Measurements from ENCODE around the gene CCNT1. TPM values are rescaled to one million over a fixed set of nuclear protein-coding genes. Genes with fewer than 3 reads are reported as not detected.
"Not testable (repeated sequence)": the region's sequence is repeated elsewhere in the genome, so short reads cannot be mapped to it uniquely, and the experiment has no call there.

CCNT1 gene
- polyA plus RNA-seq, 3 donors = 2.3 to 8.3 (median 4.4) TPM

- Mint-ChIP-seq H3K4me3 (peak overlapping the region in 1 of 2 donors; percentile 96), H3K9me3 (peaks cover 0 to 2% (median 0%) of the 10 kb centered on the region in 7 donors), H3K27ac (no peak overlapping the region), H3K27me3 (ENCODE audit: low read depth in 3 of 3) (peaks cover 2 to 12% (median 3%) of the 10 kb centered on the region in 3 donors), H3K4me1 (peaks cover 42% of the 10 kb centered on the region), H3K36me3 (peaks cover 16 to 17% of the 10 kb centered on the region in 2 donors)
- intact Hi-C loops (cut with micrococcal nuclease) = loop anchor here in 1 of 2 donors (2.0 kb wide), 1 partner anchor 34 kb away; the partner anchor contains the start of gene CCNT1
- H3K36me3 ChIP-seq (replicated peaks in 1 of 2; ENCODE audit: control insufficient read depth in 1 of 2, insufficient read depth in 2 of 2, low read length in 2 of 2) = peaks cover 0 to 14% of the 10 kb centered on the region in 2 donors
- H3K4me1 ChIP-seq (ENCODE audit: control insufficient read depth in 1 of 2, insufficient read depth in 2 of 2, low read length in 2 of 2) = peaks cover 35 to 38% of the 10 kb centered on the region in 2 donors
- H3K27ac ChIP-seq (ENCODE audit: low read depth in 1 of 2, low read length in 2 of 2) = no peak overlapping the region
- TF ChIP-seq CTCF (IDR thresholded peaks at IDR 0.05) = no peak
- DNase-seq = no peak
- no peaks in the 10 kb centered on the region for H3K27me3 ChIP-seq (ENCODE audit: control insufficient read depth in 2 of 2, insufficient read depth in 2 of 2, low read length in 2 of 2)
- H3K79me2 ChIP-seq (ENCODE audit: insufficient read depth, low read length) = peaks cover 41% of the 10 kb centered on the region
- H2AFZ ChIP-seq (ENCODE audit: insufficient read depth, low read depth, low read length, poor library complexity, severe bottlenecking) = peak overlapping the region; percentile 89
- no CpG with 5 or more reads among the region's 2 CpGs for WGBS (ENCODE audit: insufficient coverage)
- H3K4me3 ChIP-seq (replicated peaks in 1 of 3; ENCODE audit: low read depth in 2 of 3, low read length in 3 of 3) = peak overlapping the region; percentile 67 to 93 (median 84)
- H3K9me3 ChIP-seq (replicated peaks in 1 of 2; ENCODE audit: control insufficient read depth in 1 of 2, insufficient read depth in 1 of 2, low read length in 2 of 2) = no peaks in the 10 kb centered on the region
- peak overlapping the region; percentile 94 for H3K4me2 ChIP-seq (replicated peaks; ENCODE audit: extremely low read depth, low read length, poor library complexity, severe bottlenecking)
- H4K20me1 ChIP-seq (ENCODE audit: insufficient read depth, low read length) = peaks cover 33% of the 10 kb centered on the region
- no peak overlapping the region for H3K9ac ChIP-seq (ENCODE audit: insufficient read depth, low read length, poor library complexity, severe bottlenecking)
Observed at GRCh38 chr12:48682927-48683326, 33.6 kb downstream of the CCNT1 start.

GRCh38 chr12:48682533-48682905 is 34.0 kb downstream of the CCNT1 start:
- peaks cover 14 to 15% of the 10 kb centered on the region in 2 donors for H3K36me3 Mint-ChIP-seq
- Histone ChIP-seq H3K4me2 (replicated peaks; ENCODE audit: extremely low read depth, low read length, poor library complexity, severe bottlenecking) (peak overlapping the region; percentile 94), H3K36me3 (replicated peaks in 1 of 2; ENCODE audit: control insufficient read depth in 1 of 2, insufficient read depth in 2 of 2, low read length in 2 of 2) (peaks cover 0 to 10% of the 10 kb centered on the region in 2 donors), H3K27ac (ENCODE audit: low read depth in 1 of 2, low read length in 2 of 2) (peak overlapping the region in 1 of 2 donors; percentile 94), H3K4me3 (replicated peaks in 1 of 3; ENCODE audit: low read depth in 2 of 3, low read length in 3 of 3) (peak overlapping the region; percentile 67 to 93 (median 84)), H3K4me1 (ENCODE audit: control insufficient read depth in 1 of 2, insufficient read depth in 2 of 2, low read length in 2 of 2) (peaks cover 39 to 42% of the 10 kb centered on the region in 2 donors), H3K9ac (ENCODE audit: insufficient read depth, low read length, poor library complexity, severe bottlenecking) (peak overlapping the region; percentile 88), H3K79me2 (ENCODE audit: insufficient read depth, low read length) (peaks cover 45% of the 10 kb centered on the region), H4K20me1 (ENCODE audit: insufficient read depth, low read length) (peaks cover 36% of the 10 kb centered on the region), H2AFZ (ENCODE audit: insufficient read depth, low read depth, low read length, poor library complexity, severe bottlenecking) (peak overlapping the region; percentile 89)
- DNase-seq; H3K9me3 ChIP-seq (replicated peaks in 1 of 2; ENCODE audit: control insufficient read depth in 1 of 2, insufficient read depth in 1 of 2, low read length in 2 of 2); H3K9me3 Mint-ChIP-seq; H3K27me3 ChIP-seq (ENCODE audit: control insufficient read depth in 2 of 2, insufficient read depth in 2 of 2, low read length in 2 of 2): not testable (repeated sequence)
- peak overlapping the region; percentile 96 to 98 for H3K4me3 Mint-ChIP-seq
- 1% methylated on average over 12 of the region's 19 CpGs for WGBS (ENCODE audit: insufficient coverage)
- peak overlapping the region in 5 of 7 donors; percentile 30 to 97 (median 95) for H3K27ac Mint-ChIP-seq
- H3K4me1 Mint-ChIP-seq = peaks cover 46% of the 10 kb centered on the region
- H3K27me3 Mint-ChIP-seq (ENCODE audit: low read depth in 3 of 3) = peaks cover 2 to 12% (median 3%) of the 10 kb centered on the region in 3 donors
- intact Hi-C loops (cut with micrococcal nuclease) = loop anchor here in 1 of 2 donors (2.0 kb wide), 1 partner anchor 34 kb away; the partner anchor contains the start of gene CCNT1

Measured in CD14-positive monocyte (primary cell).